ENCODE measurements around the gene PLPPR1.

The PLPPR1 gene

GRCh38 chr9:101365181-101365580 lies 336.7 kb downstream of the PLPPR1 start:
- H4K20me1 ChIP-seq (ENCODE audit: insufficient read depth, low read length), result no peaks in the 10 kb centered on the region
- H3K9me3 ChIP-seq (ENCODE audit: low read length), result no peaks in the 10 kb centered on the region
- H3K9me2 ChIP-seq (ENCODE audit: low read depth, low read length), result no peaks in the 10 kb centered on the region
- no peaks in the 10 kb centered on the region for H3K79me2 ChIP-seq (ENCODE audit: insufficient read depth, low read length)
- H3F3A ChIP-seq (ENCODE audit: insufficient read depth, low read length), result no peaks in the 10 kb centered on the region
- H3K4me3 ChIP-seq (ENCODE audit: low read depth, low read length, poor library complexity, severe bottlenecking), result no peak overlapping the region
- no peak overlapping the region for H3K9ac ChIP-seq (ENCODE audit: low read length)
- H3K4me2 ChIP-seq (ENCODE audit: low read length), result no peak overlapping the region
- no peaks in the 10 kb centered on the region for H3K4me1 ChIP-seq (ENCODE audit: insufficient read depth, low read length, severe bottlenecking)
- H3K27me3 ChIP-seq (ENCODE audit: insufficient read depth, low read length), result no peaks in the 10 kb centered on the region
- H3K36me3 ChIP-seq (ENCODE audit: insufficient read depth, low read length), result no peaks in the 10 kb centered on the region
- no peak overlapping the region for H3K27ac ChIP-seq (ENCODE audit: low read depth, low read length, poor library complexity, severe bottlenecking)
- TF ChIP-seq CTCF (IDR thresholded peaks at IDR 0.05; ENCODE audit: low read length) (no peak), EZH2 (IDR thresholded peaks at IDR 0.05; ENCODE audit: borderline replicate concordance, low read length) (no peak)
- H2AFZ ChIP-seq (ENCODE audit: low read length), result no peak overlapping the region

- H4K20me1 ChIP-seq (ENCODE audit: insufficient read depth, low read length), result no peaks in the 10 kb centered on the region
- H3F3A ChIP-seq (ENCODE audit: insufficient read depth, low read length), result no peaks in the 10 kb centered on the region
- H3K9me2 ChIP-seq (ENCODE audit: low read depth, low read length), result no peaks in the 10 kb centered on the region
- H3K9ac ChIP-seq (ENCODE audit: low read length), result no peak overlapping the region
- no peaks in the 10 kb centered on the region for H3K36me3 ChIP-seq (ENCODE audit: insufficient read depth, low read length)
- H3K4me2 ChIP-seq (ENCODE audit: low read length), result no peak overlapping the region
- H3K4me1 ChIP-seq (ENCODE audit: insufficient read depth, low read length, severe bottlenecking), result no peaks in the 10 kb centered on the region
- H3K9me3 ChIP-seq (ENCODE audit: low read length), result no peaks in the 10 kb centered on the region
- H2AFZ ChIP-seq (ENCODE audit: low read length), result no peak overlapping the region
- no peaks in the 10 kb centered on the region for H3K27me3 ChIP-seq (ENCODE audit: insufficient read depth, low read length)
- no peak overlapping the region for H3K27ac ChIP-seq (ENCODE audit: low read depth, low read length, poor library complexity, severe bottlenecking)
- TF ChIP-seq CTCF (IDR thresholded peaks at IDR 0.05; ENCODE audit: low read length) (no peak), EZH2 (IDR thresholded peaks at IDR 0.05; ENCODE audit: borderline replicate concordance, low read length) (no peak)
- no peaks in the 10 kb centered on the region for H3K79me2 ChIP-seq (ENCODE audit: insufficient read depth, low read length)
- no peak overlapping the region for H3K4me3 ChIP-seq (ENCODE audit: low read depth, low read length, poor library complexity, severe bottlenecking)
These were observed 337.7 kb downstream of the PLPPR1 start for GRCh38 chr9:101366038-101366756.

- TF ChIP-seq CTCF (IDR thresholded peaks at IDR 0.05; ENCODE audit: low read length), result no peak
- no peak for TF ChIP-seq EZH2 (IDR thresholded peaks at IDR 0.05; ENCODE audit: borderline replicate concordance, low read length)
- H3K9me3 ChIP-seq (ENCODE audit: low read length), result no peaks in the 10 kb centered on the region
- no peaks in the 10 kb centered on the region for H4K20me1 ChIP-seq (ENCODE audit: insufficient read depth, low read length)
- no peak overlapping the region for H3K9ac ChIP-seq (ENCODE audit: low read length)
- no peaks in the 10 kb centered on the region for H3F3A ChIP-seq (ENCODE audit: insufficient read depth, low read length)
- no peaks in the 10 kb centered on the region for H3K9me2 ChIP-seq (ENCODE audit: low read depth, low read length)
- no peaks in the 10 kb centered on the region for H3K79me2 ChIP-seq (ENCODE audit: insufficient read depth, low read length)
- H3K4me1 ChIP-seq (ENCODE audit: insufficient read depth, low read length, severe bottlenecking), result no peaks in the 10 kb centered on the region
- H2AFZ ChIP-seq (ENCODE audit: low read length), result no peak overlapping the region
- H3K27ac ChIP-seq (ENCODE audit: low read depth, low read length, poor library complexity, severe bottlenecking), result no peak overlapping the region
- H3K27me3 ChIP-seq (ENCODE audit: insufficient read depth, low read length), result no peaks in the 10 kb centered on the region
- no peaks in the 10 kb centered on the region for H3K36me3 ChIP-seq (ENCODE audit: insufficient read depth, low read length)
- no peak overlapping the region for H3K4me3 ChIP-seq (ENCODE audit: low read depth, low read length, poor library complexity, severe bottlenecking)
- no peak overlapping the region for H3K4me2 ChIP-seq (ENCODE audit: low read length)
These were observed 338.8 kb downstream of the PLPPR1 start for GRCh38 chr9:101367323-101367722.

Data from OCI-LY1 (cell line).